Loucy (cell line): Measurements from ENCODE around the gene SSH2.

ENCODE experiments used
- EZH2phosphoT487 ChIP-seq: fragments of 200-600 bp; IDR thresholded peaks from 2 replicates; pipeline ENCODE4 v1.6.1; 2018; ENCODE audit warnings: antibody characterized with exemption, mild to moderate bottlenecking, moderate library complexity, borderline replicate concordance
- TF ChIP-seq, protein P1 (sequence below): fragments of 200-600 bp; sonication (generic); conservative IDR thresholded peaks from 2 replicates; pipeline ENCODE4 v1.5.1; 2014; ENCODE audit warnings: mild to moderate bottlenecking, antibody characterized with exemption, low read length

DNA sequence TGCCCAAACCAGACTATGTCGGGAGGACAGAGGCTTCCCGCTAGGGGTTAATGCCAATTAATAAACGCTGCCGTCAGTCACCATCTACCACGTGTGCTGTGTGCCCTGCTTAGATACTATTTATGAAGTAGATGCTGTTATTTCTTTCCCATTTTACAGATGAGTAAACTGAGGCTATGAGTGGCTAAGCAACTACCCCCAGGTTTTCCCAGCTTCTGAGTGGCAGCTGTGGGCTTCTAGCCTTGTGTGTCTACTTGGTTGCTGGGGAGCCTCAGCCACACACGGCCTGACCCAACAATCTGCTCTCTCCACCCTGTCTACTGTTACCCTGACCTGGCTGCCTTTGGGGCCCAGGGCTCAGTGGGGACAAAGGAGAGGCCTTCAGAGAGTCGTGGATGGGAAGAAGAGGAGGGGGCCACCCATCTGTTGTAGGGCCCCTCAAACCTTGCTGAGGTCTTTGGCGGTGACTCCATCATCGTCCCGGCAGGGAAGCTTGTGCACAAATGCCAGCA is 347.7 kb downstream of the SSH2 start:
- TF ChIP-seq, protein P1, sequence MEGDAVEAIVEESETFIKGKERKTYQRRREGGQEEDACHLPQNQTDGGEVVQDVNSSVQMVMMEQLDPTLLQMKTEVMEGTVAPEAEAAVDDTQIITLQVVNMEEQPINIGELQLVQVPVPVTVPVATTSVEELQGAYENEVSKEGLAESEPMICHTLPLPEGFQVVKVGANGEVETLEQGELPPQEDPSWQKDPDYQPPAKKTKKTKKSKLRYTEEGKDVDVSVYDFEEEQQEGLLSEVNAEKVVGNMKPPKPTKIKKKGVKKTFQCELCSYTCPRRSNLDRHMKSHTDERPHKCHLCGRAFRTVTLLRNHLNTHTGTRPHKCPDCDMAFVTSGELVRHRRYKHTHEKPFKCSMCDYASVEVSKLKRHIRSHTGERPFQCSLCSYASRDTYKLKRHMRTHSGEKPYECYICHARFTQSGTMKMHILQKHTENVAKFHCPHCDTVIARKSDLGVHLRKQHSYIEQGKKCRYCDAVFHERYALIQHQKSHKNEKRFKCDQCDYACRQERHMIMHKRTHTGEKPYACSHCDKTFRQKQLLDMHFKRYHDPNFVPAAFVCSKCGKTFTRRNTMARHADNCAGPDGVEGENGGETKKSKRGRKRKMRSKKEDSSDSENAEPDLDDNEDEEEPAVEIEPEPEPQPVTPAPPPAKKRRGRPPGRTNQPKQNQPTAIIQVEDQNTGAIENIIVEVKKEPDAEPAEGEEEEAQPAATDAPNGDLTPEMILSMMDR, result no peak
- TF ChIP-seq EZH2phosphoT487, result no peak
